GM23248 (cell line): ENCODE results near the gene ZSWIM6. TPM values are rescaled to one million over a fixed set of nuclear protein-coding genes. Genes with fewer than 3 reads are reported as not detected.

Experiments used
- DNase-seq: peaks from one replicate; pipeline ENCODE4 v3.0.0-alpha.2; 2015
- H2AFZ ChIP-seq: fragments of 200-600 bp; sonication (generic); 2 replicates; pipeline ENCODE4 v1.6.1; 2016; ENCODE audit warnings: antibody characterized with exemption
- H3F3A ChIP-seq: fragments of 200-600 bp; sonication (generic); 2 replicates; pipeline ENCODE4 v1.6.1; 2016; ENCODE audit warnings: mild to moderate bottlenecking, antibody characterized with exemption, mixed run types; ENCODE audit not compliant: insufficient read depth
- H3K27ac ChIP-seq: fragments of 200-600 bp; sonication (generic); 2 replicates; pipeline ENCODE4 v1.5.1; 2016; ENCODE audit warnings: mild to moderate bottlenecking
- H3K27me3 ChIP-seq: fragments of 200-600 bp; sonication (generic); replicated peaks from 2 replicates; pipeline ENCODE4 v1.6.1; 2016; ENCODE audit warnings: mild to moderate bottlenecking; ENCODE audit not compliant: insufficient read depth
- H3K36me3 ChIP-seq: fragments of 200-600 bp; sonication (generic); 2 replicates; pipeline ENCODE4 v1.6.1; 2016; ENCODE audit warnings: low read depth, mild to moderate bottlenecking
- H3K4me1 ChIP-seq: fragments of 200-600 bp; sonication (generic); 2 replicates; pipeline ENCODE4 v1.6.1; 2016; ENCODE audit warnings: mild to moderate bottlenecking; ENCODE audit not compliant: insufficient read depth
- H3K4me2 ChIP-seq: fragments of 200-600 bp; sonication (generic); one replicate; pipeline ENCODE4 v1.6.1; 2016; ENCODE audit warnings: mild to moderate bottlenecking; ENCODE audit not compliant: unreplicated experiment
- H3K4me3 ChIP-seq: fragments of 200-600 bp; sonication (generic); 2 replicates; pipeline ENCODE4 v1.5.1; 2016; ENCODE audit warnings: mild to moderate bottlenecking
- H3K79me2 ChIP-seq: fragments of 200-600 bp; sonication (generic); 2 replicates; pipeline ENCODE4 v1.6.1; 2016; ENCODE audit warnings: mild to moderate bottlenecking; ENCODE audit not compliant: insufficient read depth
- H3K9ac ChIP-seq: fragments of 200-600 bp; sonication (generic); 2 replicates; pipeline ENCODE4 v1.6.1; 2016; ENCODE audit warnings: mild to moderate bottlenecking
- H3K9me2 ChIP-seq: fragments of 200-600 bp; sonication (generic); 2 replicates; pipeline ENCODE4 v1.6.1; 2016; ENCODE audit warnings: mixed run types, mild to moderate bottlenecking, moderate library complexity; ENCODE audit not compliant: insufficient read depth
- H3K9me3 ChIP-seq: fragments of 200-600 bp; sonication (generic); one replicate; pipeline ENCODE4 v1.6.1; 2017; ENCODE audit warnings: low read depth
- H4K20me1 ChIP-seq: fragments of 200-600 bp; sonication (generic); 2 replicates; pipeline ENCODE4 v1.6.0; 2016; ENCODE audit not compliant: insufficient read depth
- EZH2 ChIP-seq: fragments of 200-600 bp; sonication (generic); IDR thresholded peaks from 2 replicates; pipeline ENCODE4 v1.6.1; 2018; ENCODE audit warnings: antibody characterized with exemption, mild to moderate bottlenecking; ENCODE audit not compliant: insufficient read depth, poor library complexity, severe bottlenecking
- EZH2phosphoT487 ChIP-seq: fragments of 200-600 bp; sonication (generic); IDR thresholded peaks from 2 replicates; pipeline ENCODE4 v1.6.1; 2018; ENCODE audit warnings: antibody characterized with exemption, moderate library complexity, mild to moderate bottlenecking, low read depth; ENCODE audit not compliant: insufficient read depth
- WGBS, 2 experiments: methylation state at CpG; one replicate each; pipeline ENCODE4 v1.1.6; 2015 to 2017; ENCODE audit warnings: low lambda C conversion rate in 2 of 2, low coverage in 1 of 2; ENCODE audit errors: missing lambda C conversion rate in 2 of 2; 5-methylcytosine and 5-hydroxymethylcytosine counted together
- in situ Hi-C: fragments of 300-500 bp; cut with MboI; formaldehyde crosslinking; loops from 2 replicates; pipeline ENCODE4 v1.15.0; 2020
- polyA plus RNA-seq: library from polyadenylated mRNA; unstranded; fragments of >200 nt; fragmentation: Nextera tagmentation; extraction: Ambion mirVana; gene quantifications from 2 replicates; pipeline ENCODE4 v1.2.1, GENCODE V29; 2016
- total RNA-seq: library from RNA; depleted of rRNA; stranded (reverse); fragments of >200 nt; shearing (Covaris generic); gene quantifications from 2 replicates; pipeline ENCODE4 v1.2.3, GENCODE V29; 2014

Gene ZSWIM6
- total and polyA plus RNA-seq, 2 experiments from 2014 or later = 1.5 to 4.8 TPM

DNA sequence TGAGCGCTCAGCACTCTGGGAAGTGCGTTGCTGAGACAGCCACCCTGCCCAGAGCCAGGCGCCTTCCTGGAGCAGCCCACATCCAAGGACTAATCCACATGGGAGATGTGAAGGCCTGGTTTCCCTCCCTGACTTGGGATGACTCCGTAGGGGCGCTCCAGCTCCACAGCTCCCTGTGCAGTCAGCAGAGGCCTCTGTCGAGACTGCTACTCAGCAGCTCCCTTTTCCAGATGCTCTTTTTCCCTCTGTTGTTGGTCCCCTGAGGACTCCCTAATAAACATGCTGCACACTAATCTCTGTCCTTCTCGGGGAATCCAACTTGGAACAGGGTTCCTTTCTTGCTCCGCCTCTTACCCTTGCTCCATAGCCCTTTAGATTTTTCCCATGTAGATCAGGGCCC is 237.3 kb downstream of the ZSWIM6 start:
- Histone ChIP-seq H3K9ac (no peak overlapping the region), H3F3A (no peaks in the 10 kb centered on the region), H3K79me2 (no peaks in the 10 kb centered on the region), H3K9me3 (no peaks in the 10 kb centered on the region), H3K36me3 (no peaks in the 10 kb centered on the region), H3K9me2 (no peaks in the 10 kb centered on the region), H3K27me3 (no peaks in the 10 kb centered on the region), H4K20me1 (no peaks in the 10 kb centered on the region), H3K4me1 (no peaks in the 10 kb centered on the region), H2AFZ (no peak overlapping the region), H3K4me2 (no peak overlapping the region), H3K4me3 (no peak overlapping the region), H3K27ac (no peak overlapping the region)
- no peak for DNase-seq
- WGBS, 2 experiments = 38 to 46% methylated on average over 8 of the region's 8 CpGs
- in situ Hi-C loops = no loop called here
- TF ChIP-seq EZH2 (no peak), EZH2phosphoT487 (no peak)

DNA sequence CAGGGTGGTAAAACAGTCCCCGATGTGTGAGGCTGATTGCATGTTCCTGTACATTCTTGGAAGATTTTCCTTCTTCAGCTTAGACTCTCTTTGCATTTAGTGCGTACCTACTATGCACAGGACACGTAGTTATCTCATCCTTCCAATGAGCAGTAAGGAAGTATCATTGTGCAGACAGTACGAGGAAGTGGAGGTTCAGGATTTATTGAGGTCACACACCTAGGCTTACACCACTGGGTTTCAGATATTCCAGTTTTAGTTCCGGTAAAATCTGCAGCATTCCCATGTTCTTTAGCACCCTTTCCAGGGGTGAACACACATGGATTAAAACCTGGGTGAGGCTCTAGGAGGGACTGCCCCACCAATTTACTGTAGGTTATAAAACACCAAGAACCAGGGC is 238.7 kb downstream of the ZSWIM6 start:
- Histone ChIP-seq H2AFZ (no peak overlapping the region), H3K4me1 (peaks cover 10% of the 10 kb centered on the region), H3K9me2 (no peaks in the 10 kb centered on the region), H3K36me3 (no peaks in the 10 kb centered on the region), H3K27me3 (no peaks in the 10 kb centered on the region), H4K20me1 (no peaks in the 10 kb centered on the region), H3F3A (no peaks in the 10 kb centered on the region), H3K9ac (no peak overlapping the region), H3K79me2 (no peaks in the 10 kb centered on the region), H3K9me3 (no peaks in the 10 kb centered on the region), H3K4me3 (no peak overlapping the region), H3K27ac (no peak overlapping the region), H3K4me2 (no peak overlapping the region)
- TF ChIP-seq EZH2 = no peak
- no peak for TF ChIP-seq EZH2phosphoT487
- no peak for DNase-seq
- 80 to 82% methylated on average over 5 of the region's 5 CpGs for WGBS, 2 experiments
- in situ Hi-C loops = no loop called here

DNA sequence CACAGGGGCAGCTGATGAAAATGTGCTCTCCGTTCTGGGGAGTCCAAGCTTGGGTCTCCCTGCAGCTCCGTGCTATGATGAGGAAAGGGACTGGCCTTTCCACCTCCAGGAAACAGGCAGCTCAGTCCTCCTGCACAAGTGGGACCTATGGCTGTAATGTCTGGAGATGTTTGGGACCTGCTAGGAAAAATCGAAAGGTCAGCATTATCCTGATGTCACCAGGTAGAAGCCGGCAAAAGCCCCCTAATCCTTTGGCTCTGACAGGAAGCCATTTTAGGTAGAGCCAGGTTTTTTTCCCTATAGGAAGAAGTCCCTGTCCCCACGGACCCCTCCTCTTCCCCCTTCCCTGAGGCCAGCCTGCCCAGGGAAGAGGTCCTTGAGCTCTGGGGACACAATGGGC is 240.9 kb downstream of the ZSWIM6 start:
- WGBS, 2 experiments = 67 to 71% methylated on average over 5 of the region's 5 CpGs
- H3F3A ChIP-seq = no peaks in the 10 kb centered on the region
- no peak overlapping the region for H3K9ac ChIP-seq
- no peaks in the 10 kb centered on the region for H3K9me3 ChIP-seq
- no peaks in the 10 kb centered on the region for H3K36me3 ChIP-seq
- no peak overlapping the region for H3K27ac ChIP-seq
- TF ChIP-seq EZH2 (no peak), EZH2phosphoT487 (no peak)
- no peaks in the 10 kb centered on the region for H4K20me1 ChIP-seq
- in situ Hi-C loops = no loop called here
- no peak overlapping the region for H3K4me3 ChIP-seq
- no peak overlapping the region for H2AFZ ChIP-seq
- no peaks in the 10 kb centered on the region for H3K79me2 ChIP-seq
- DNase-seq = no peak
- no peaks in the 10 kb centered on the region for H3K9me2 ChIP-seq
- peaks cover 10% of the 10 kb centered on the region for H3K4me1 ChIP-seq
- no peak overlapping the region for H3K4me2 ChIP-seq
- no peaks in the 10 kb centered on the region for H3K27me3 ChIP-seq

DNA sequence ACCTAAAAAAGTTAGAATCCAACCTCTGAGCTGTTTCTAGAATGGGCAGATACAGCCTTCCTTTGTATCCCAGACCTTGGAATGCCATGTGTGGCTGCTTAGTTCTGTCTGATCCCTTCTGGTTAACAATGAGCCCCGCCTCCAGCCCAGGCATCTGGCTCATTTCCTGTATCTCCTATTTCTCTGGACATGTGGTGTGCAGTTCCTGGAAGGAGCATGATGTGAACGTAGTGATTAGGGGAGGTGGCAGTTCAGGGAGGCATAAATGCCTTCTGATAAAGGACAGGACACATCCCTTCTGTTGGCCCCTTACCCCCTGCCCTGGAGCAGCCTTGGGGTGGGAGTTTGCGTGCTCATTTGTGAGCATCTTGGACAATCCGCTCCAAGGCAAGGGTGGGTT is 243.0 kb downstream of the ZSWIM6 start:
- 0 out of 2 replicates have a peak, but pooled peaks cover 4% of the 10 kb centered on the region for H3F3A ChIP-seq
- no peaks in the 10 kb centered on the region for H4K20me1 ChIP-seq
- DNase-seq = peak; percentile 69
- peak overlapping the region; percentile 36 for H3K4me2 ChIP-seq
- no peaks in the 10 kb centered on the region for H3K79me2 ChIP-seq
- TF ChIP-seq EZH2phosphoT487 = no peak
- H3K27ac ChIP-seq = no peak overlapping the region
- H3K4me3 ChIP-seq = no peak overlapping the region
- H3K9me2 ChIP-seq = no peaks in the 10 kb centered on the region
- in situ Hi-C loops = no loop called here
- H3K27me3 ChIP-seq = no peaks in the 10 kb centered on the region
- H3K9ac ChIP-seq = no peak overlapping the region
- H3K36me3 ChIP-seq = no peaks in the 10 kb centered on the region
- peak overlapping the region; percentile 75 for H2AFZ ChIP-seq
- 17 to 19% methylated on average over 4 of the region's 4 CpGs for WGBS, 2 experiments
- H3K4me1 ChIP-seq = peaks cover 13% of the 10 kb centered on the region
- H3K9me3 ChIP-seq = no peaks in the 10 kb centered on the region

GRCh38 chr5:61575581-61575980 is 243.5 kb downstream of the ZSWIM6 start:
- Histone ChIP-seq H2AFZ (peak overlapping the region; percentile 75), H3K9me3 (no peaks in the 10 kb centered on the region)
- in situ Hi-C loops = no loop called here

More at GRCh38 chr5:61575581-61575980, 243.5 kb downstream of the ZSWIM6 start:
- 54 to 55% methylated on average over 6 of the region's 6 CpGs for WGBS, 2 experiments
- H3K79me2 ChIP-seq = no peaks in the 10 kb centered on the region
- H3K9me2 ChIP-seq = no peaks in the 10 kb centered on the region
- H4K20me1 ChIP-seq = no peaks in the 10 kb centered on the region
- H3F3A ChIP-seq = 0 out of 2 replicates have a peak, but pooled peaks cover 4% of the 10 kb centered on the region
- H3K4me2 ChIP-seq = no peak overlapping the region
- no peak for DNase-seq
- no peaks in the 10 kb centered on the region for H3K36me3 ChIP-seq
- H3K9ac ChIP-seq = no peak overlapping the region
- TF ChIP-seq EZH2phosphoT487 = no peak
- TF ChIP-seq EZH2 = no peak
- H3K27me3 ChIP-seq = no peaks in the 10 kb centered on the region
- H3K27ac ChIP-seq = no peak overlapping the region
- H3K4me1 ChIP-seq = peaks cover 13% of the 10 kb centered on the region
- no peak overlapping the region for H3K4me3 ChIP-seq
